ENCODE measurements around the gene SLC39A8.

The SLC39A8 gene

GRCh38 chr4:102222838-102223409 is 122.4 kb downstream of the SLC39A8 start:
- no peak for DNase-seq

GRCh38 chr4:102219129-102219528 is 126.2 kb downstream of the SLC39A8 start:
- no peak for DNase-seq

GRCh38 chr4:102218656-102219055 is 126.6 kb downstream of the SLC39A8 start:
- DNase-seq = no peak

GRCh38 chr4:102217775-102218355 is 127.4 kb downstream of the SLC39A8 start:
- no peak for DNase-seq

- no peak for DNase-seq
Measured at GRCh38 chr4:102217345-102217744, 127.9 kb downstream of the SLC39A8 start.

GRCh38 chr4:102216666-102217065 is 128.6 kb downstream of the SLC39A8 start:
- no peak for DNase-seq

- DNase-seq = no peak
Measured at GRCh38 chr4:102213031-102213430, 132.3 kb downstream of the SLC39A8 start.

Data from NCI-H2171 (cell line).